IPS-18c (cell line): ENCODE results near the gene MAP2.

Source experiments
- H3K4me3 ChIP-seq: 2 replicates; pipeline ENCODE4 v1.7.0; 2013; ENCODE audit warnings: low read depth, mild to moderate bottlenecking, low read length, moderate library complexity; ENCODE audit not compliant: insufficient read depth
- H3K9me3 ChIP-seq: one replicate; pipeline ENCODE4 v1.6.1; 2013; ENCODE audit warnings: mild to moderate bottlenecking, low read length, moderate library complexity; ENCODE audit not compliant: control insufficient read depth, insufficient read depth

MAP2 gene

DNA sequence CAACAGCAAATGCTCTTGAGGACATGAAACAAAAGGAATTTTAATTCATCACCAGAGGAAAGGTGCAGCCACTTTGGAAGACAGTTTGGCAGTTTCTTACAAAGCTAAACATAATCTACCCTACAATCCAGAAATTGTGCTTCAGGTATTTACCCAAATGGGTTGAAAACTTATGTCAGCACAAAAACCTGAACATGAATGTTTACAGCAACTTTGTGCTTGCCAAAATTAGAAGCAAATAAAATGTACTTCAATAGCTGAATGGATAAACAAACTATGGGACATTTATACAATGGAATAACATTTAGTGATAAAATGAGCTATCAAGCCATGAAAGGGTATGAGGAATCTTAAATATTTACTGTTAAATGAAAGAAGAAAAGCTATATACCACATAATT, 6.9 kb upstream of the MAP2 start:
- Histone ChIP-seq H3K4me3 (no peak overlapping the region), H3K9me3 (no peaks in the 10 kb centered on the region)

DNA sequence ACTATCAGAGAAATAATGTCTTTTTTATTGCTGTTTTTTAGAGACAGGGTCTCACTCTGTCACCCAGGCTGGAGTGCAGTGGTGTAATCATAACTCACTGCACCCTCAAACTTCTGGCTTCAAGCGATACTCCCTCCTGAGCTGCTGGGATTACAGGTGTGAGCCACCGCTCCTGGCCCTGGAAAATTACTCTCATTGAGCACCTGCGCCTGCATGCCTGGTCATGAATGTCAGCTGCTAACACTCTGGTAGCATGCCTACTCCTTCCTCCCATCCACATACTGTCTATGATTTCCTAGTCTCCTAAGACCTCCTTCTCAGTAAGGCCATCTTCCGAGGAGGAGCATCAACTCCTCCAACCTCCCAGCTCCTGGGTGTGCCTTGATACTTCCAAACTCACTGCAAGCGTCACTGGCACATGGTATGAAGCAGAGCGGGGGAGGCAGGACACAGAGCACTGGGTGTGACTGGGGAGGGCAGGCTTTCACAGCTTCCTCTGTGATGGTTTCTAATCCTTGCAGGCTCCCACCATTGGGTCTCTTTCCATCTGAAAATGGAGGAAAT, 1.6 kb upstream of the MAP2 start:
- Histone ChIP-seq H3K9me3 (no peaks in the 10 kb centered on the region), H3K4me3 (no peak overlapping the region)

DNA sequence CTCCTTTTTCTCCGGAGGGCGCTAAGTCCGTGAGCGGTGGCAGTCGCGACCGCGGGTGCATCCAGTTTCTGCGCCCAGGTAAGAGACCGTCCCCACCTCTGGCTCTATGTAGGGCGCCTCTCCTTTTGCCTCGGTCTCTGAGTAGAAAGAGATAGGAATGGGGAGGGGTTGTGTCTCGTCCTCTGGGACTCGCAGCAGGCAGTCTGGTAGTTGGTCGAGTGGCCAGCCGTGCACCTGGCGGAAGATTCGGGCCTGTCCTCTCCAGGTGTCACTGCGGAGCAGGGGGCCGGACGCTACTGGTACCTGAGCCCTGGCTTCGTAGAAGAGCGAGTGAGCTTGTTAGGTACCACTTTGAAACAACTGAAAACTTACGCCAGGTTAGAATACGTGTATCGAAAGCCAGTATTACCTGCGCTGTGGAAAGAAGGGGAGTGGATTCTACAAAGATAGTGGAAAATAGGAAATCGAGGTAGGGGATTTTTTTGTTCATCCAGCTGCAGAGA, 403 bp downstream of the MAP2 start:
- H3K4me3 ChIP-seq: peak overlapping the region; percentile 47
- H3K9me3 ChIP-seq: no peaks in the 10 kb centered on the region

DNA sequence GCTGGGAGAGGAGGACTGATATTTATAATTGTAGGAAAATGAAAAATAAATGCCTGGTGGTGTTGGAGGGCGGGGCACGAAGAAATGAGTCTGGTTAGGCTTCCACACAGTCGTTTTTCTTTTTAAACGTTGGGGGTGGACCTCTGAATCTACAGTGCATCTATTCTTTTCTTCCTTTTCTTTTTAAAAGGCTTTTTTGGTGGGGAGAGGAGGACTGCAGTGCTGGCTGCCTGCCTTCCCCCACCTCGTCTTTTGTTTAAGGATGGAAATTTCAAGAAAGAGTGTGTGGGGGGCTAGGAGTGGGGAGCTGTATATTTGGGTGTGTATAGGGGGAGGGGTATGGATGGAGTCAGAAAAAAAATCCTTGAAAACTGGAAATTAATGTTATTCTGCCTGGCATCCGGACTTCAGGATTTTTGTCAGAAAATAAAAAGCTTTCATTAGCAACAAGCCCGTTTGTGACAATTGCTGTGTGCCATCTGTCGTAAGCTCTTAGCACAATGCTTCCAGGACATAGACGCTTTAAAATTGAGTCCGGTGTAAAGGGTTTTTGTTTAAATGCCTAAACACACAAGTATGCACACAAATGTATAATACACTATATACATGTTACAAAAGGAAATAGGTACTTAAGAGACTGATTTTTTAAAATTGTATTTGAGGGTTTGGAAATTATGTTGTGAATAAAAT, 1.1 kb downstream of the MAP2 start:
- Histone ChIP-seq H3K4me3 (peak overlapping the region; percentile 47; the same call in 1 of the 2 replicates), H3K9me3 (no peaks in the 10 kb centered on the region)

DNA sequence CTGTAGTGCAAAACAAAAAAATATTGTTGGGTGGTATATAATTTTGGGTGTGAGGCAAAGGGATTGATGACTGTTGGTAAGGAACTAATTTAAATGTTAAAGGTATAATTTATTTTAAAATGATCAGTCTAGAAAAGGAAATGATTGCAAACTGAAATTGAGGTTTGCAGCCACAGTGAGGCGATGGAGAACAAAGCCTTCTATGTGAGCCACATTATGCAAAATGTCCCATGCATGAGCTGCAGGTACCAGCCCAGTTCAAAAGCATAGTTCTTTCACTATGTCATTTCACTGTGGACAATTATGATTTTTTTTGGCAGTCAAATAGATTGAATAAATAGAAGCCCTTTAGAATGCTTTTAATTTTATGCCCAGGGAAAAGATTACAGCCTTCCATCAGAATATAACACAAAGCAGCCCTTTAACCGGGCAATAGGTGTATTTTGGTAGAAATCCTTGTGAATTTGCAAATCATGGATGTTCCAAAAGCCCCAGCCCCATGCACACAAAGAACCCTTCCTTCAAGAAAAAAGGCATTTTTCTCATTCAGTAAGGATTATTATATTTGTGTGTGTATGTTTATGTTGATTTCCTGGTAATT, 1.7 kb downstream of the MAP2 start:
- no peak overlapping the region; the same call in 1 of the 2 replicates for H3K4me3 ChIP-seq
- no peaks in the 10 kb centered on the region for H3K9me3 ChIP-seq

DNA sequence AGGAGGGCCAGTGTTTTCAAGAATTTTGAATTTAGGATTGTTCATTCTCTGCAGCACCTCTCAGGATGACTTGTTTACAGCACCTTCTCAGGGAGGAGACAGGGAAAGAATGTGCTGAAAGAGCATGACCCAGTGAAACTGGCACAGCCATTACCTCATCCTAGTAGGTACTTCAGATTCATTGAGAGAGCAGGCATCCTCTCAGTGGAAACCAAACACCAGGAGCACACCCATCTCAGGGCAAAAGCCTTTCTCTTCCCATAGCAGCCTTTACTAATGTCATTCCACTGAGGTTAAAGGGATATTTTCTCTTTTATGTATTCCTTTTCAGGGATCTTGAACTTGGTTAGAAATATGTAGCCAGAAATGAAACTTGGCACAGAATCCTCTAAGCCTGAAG, 2.6 kb downstream of the MAP2 start:
- Histone ChIP-seq H3K4me3 (no peak overlapping the region), H3K9me3 (no peaks in the 10 kb centered on the region)

DNA sequence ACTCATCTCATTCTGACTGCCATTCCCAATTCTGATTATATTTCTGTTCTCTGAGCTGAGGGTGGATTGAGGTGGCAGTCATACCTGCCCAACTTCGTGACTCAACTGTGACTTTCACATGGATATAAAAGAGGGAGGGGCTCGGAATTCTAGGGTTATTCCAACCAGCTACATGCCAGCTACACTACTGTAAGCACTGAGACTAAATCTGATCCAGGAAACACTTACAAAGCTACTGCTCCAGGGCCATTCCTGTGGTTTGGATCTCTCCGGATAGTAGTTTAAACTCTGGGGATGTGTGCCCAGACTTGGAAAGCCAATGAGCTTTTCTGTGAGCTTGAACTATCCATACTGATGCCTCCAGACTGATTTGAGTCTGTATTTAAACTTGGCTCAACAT, 7.9 kb downstream of the MAP2 start:
- Histone ChIP-seq H3K9me3 (no peaks in the 10 kb centered on the region), H3K4me3 (no peak overlapping the region)

DNA sequence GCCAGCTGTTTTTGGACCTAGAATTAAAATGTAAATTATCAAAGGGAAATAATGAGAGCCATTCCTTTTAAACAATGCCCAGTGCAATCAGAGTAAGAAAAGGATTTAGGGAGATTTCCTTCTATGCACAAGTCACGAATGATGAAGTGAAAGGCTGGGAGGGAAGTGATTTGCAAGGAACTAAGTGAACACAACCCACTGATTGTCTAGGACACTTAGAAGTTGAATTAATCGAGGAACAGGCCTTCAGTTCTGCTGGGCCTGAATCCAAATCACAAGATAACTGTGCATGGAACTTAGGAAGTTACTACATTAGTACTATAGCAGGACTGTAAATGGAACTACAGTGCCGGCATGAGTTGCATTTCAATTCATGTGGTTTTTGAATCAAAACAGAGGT, 17.7 kb downstream of the MAP2 start:
- H3K4me3 ChIP-seq: no peak overlapping the region
- H3K9me3 ChIP-seq: no peaks in the 10 kb centered on the region

DNA sequence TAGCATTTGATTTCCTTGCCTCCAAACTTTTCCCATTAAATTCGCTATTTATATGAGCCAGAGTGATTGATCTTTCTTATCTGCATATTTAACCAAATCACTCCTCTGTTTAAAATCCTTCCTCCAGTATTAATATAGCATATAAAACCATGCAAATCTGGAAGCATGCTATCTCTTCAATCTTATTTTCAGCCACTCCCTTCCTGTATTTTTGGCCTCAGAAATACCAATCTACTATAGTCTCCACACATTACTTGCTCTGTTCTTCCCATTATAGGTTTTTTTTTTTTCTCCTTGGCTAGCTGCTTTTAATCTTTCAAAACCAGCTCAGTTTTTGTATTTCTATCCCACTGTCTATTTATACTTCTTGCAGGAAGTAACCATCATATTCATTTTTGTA, 19.1 kb downstream of the MAP2 start:
- no peak overlapping the region for H3K4me3 ChIP-seq

DNA sequence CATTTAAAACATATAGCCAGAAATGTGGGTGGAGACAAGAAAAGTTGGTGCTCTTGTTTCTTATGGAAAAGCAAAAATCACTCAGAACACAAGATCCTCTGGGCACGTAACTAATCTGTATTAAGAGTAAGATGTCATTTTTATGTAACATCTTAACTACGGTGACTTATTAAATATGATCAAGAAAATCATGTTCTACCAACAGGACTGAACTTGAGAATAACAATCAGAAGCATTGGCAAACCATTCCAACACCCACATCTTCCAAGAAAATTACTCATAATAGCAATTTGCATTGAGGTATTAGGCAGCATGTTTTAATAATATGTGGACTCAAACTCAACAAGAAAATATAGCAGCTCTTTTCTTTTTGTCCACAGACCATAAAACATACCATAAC, 21.6 kb downstream of the MAP2 start:
- H3K9me3 ChIP-seq: no peaks in the 10 kb centered on the region

More for the DNA sequence above, 19.1 kb downstream of the MAP2 start:
- no peaks in the 10 kb centered on the region for H3K9me3 ChIP-seq

DNA sequence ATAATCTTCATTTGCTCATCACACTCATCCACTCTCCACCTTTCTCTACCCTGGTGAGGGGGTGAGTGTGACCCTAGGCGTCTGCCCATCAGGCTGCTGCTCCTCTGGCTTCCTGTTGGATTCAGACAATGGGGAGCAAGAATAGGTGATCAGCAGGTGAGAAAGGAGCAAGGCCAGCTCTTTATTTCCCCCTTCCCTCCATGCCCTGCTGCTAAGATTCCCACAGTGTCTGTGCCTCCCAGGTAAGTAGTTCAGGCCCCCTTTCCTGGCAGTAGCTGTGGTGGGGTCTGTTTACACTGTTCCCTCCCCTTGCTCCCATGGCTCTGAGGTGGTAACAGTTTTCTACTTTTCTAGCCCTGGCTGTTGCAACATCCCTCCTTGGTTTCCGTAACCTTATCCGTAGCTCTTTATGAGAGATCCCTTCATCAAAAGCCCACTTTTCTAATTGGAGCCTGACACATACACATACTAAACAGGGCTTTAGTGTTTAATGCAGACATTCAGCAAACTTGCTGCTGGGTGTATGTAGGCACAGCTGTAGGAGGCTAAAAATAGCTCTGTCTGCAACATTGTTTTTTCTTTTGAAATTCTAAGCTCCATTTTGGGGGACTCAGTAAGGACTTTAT, 27.5 kb downstream of the MAP2 start:
- H3K9me3 ChIP-seq: no peaks in the 10 kb centered on the region

More for the DNA sequence above, 21.6 kb downstream of the MAP2 start:
- H3K4me3 ChIP-seq: no peak overlapping the region

DNA sequence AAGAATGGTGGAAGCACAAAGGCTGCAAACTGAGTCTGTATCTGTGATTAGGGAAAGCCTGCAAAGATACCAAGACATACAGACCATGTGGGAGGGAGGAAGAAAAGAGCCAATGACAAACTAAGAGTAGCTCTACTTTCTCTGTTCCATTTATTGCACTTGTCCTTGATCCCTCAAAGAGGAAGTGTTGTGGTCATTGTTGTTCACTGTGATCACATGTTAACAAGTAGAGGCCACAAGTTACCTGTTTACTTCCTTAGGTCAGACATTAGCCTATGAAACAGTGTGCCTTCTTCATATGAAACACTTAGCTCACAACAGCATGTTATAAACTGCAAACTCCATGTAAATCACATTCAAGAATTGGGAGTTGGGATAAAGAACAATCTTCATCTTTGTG, 32.6 kb downstream of the MAP2 start:
- H3K9me3 ChIP-seq: no peaks in the 10 kb centered on the region
- H3K4me3 ChIP-seq: no peak overlapping the region

More for the DNA sequence above, 27.5 kb downstream of the MAP2 start:
- H3K4me3 ChIP-seq: no peak overlapping the region

DNA sequence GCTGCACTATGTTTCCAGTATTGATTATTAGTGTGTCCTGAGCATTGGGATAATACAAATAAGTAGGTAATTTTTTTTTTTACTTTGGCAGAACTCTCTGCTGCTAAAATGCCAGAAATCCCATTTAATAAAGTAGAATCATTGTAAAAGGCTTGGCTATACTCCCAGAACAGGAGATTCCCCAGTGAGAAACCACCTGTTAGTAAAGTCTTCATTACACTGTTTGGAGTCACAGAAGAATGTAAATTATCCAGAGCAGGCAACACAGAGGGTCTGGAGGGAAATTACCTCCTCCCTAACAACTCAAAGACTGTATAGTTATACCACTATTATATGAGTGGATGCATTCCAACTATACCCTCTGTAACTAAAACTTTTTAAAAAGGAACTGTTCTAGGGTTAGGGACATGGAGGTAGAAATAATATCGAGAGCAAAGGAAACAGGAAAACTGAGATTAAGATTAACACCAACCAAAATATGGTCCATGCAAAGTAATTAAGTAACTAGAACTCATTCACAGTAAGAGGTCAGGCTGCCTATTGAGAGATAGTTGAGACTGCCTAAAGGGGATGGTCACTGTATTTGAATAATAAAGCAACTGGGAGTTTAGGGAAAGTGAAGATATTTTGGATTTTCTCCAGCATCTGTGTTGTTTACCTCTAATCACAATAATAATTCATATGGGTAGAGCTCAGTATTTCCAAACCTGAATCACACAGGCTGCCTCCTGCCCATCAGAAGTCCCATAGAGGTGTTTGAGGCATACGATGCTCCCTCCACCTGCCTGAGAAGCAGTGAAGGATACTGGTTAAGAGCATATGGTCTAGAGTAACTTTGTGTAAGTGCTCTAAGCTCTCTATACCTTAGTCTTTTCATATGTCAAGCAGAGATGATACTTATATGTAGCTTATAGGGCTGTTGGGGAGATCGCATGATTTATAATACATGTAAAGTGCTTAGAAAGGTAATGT, 34.4 kb downstream of the MAP2 start:
- no peak overlapping the region for H3K4me3 ChIP-seq
- H3K9me3 ChIP-seq: no peaks in the 10 kb centered on the region

DNA sequence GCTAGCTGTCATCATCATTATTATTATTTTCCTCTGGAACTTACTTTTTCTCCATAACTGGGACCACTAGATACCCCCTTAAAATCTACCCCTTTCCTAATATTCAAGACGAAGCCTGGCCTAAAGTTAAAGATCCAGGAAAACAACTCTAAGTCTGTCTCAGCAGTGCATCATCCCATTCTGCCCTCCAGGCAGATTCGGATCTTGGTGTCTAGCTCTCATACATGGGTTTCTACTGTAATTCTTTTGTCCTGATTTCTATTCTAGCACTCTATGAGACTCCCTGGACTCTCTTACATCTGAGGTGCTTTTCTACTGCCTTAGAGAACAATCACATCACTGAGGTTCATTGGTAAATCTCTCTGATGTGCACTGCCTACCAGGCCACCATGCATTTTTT, 35.5 kb downstream of the MAP2 start:
- H3K4me3 ChIP-seq: no peak overlapping the region
- H3K9me3 ChIP-seq: no peaks in the 10 kb centered on the region

DNA sequence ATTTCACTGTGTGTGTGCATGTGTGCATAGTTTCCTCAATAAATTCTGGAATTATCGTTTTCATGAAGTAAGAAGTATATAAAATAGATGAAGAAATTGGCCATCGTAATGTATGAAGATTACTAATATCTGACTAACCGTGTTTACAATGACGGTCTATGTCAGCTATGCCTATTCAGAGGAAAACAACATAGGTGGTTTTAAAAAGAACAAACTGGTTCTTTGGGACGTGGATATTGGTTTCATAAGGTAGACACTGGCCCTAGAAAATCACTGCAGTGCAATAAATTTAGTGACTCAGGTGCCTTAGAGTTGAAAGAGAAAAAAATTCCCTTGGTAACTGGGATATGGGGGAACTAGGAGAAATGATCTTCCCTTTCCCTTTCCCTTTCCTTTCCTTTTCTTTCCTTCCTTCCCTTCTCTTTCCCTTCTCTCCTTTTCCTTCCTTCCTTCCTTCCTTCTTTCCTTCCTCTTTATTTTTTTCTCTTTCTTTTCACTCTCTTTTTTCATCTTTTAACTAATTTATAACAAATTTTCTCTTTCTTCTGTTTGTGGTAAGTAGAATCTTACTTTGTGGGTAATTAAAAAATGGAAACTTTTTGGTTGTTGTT, 36.4 kb downstream of the MAP2 start:
- no peaks in the 10 kb centered on the region for H3K9me3 ChIP-seq

DNA sequence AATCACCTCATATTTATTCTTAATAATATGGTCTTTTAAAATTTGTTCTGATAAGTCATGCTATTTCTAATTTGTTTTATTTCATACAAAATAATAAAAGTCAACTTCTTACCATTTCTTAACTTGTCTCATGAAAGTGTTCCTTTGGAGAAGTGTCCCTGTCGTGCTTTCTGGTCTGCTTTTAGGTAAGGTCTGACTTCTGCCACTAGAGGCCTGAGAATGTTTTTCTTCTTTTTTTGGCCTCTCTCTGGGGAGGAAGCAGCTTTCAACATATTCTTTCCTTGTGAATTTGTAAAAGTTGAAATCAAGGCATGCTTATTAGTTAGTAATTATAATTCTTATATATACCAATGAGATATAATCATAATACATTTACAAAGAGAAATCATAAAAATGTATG, 39.4 kb downstream of the MAP2 start:
- Histone ChIP-seq H3K4me3 (no peak overlapping the region), H3K9me3 (no peaks in the 10 kb centered on the region)

More for the DNA sequence above, 36.4 kb downstream of the MAP2 start:
- H3K4me3 ChIP-seq: no peak overlapping the region

DNA sequence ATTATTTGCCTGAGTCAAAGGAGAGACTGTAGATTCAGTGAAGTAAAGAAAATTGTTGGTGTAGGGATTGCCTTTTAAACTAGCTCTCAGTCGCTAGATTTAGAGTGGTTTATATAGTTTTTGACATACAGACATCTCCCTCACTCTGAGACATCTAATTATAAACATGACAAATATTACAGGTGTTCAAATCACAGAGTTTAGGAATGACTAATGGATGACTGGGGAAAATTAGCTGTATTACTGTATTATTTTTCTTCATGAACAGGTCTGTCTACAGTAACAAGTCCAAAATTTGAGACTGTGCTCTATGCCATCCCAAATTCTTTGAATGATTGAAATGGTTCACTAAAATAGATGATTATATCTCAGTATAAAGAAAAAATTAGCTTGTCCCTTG, 40.0 kb downstream of the MAP2 start:
- Histone ChIP-seq H3K9me3 (no peaks in the 10 kb centered on the region), H3K4me3 (no peak overlapping the region)
